ENCODE measurements around the gene SLC26A11. TPM values are rescaled to one million over a fixed set of nuclear protein-coding genes. Genes with fewer than 3 reads are reported as not detected.
"Not testable (repeated sequence)": the region's sequence is repeated elsewhere in the genome, so short reads cannot be mapped to it uniquely, and the experiment has no call there.

SLC26A11 gene
- total RNA-seq, 1 donor from 2014 or later: 26.6 TPM

GRCh38 chr17:80259457-80260068 is 39.3 kb downstream of the SLC26A11 start:
- DNase-seq (ENCODE audit: extremely low read depth, low read depth, low spot score): no peak

- no peak for DNase-seq (ENCODE audit: extremely low read depth, low read depth, low spot score)
Observed at GRCh38 chr17:80260069-80260535, 39.9 kb downstream of the SLC26A11 start.

GRCh38 chr17:80260791-80261158 is 40.5 kb downstream of the SLC26A11 start, which contains the start of gene RNF213:
Gene RNF213 (plus strand): TSS chr17:80260852. CDS start chr17:80263682, 2,830 bp downstream.
- no peak for DNase-seq (ENCODE audit: extremely low read depth, low read depth, low spot score)

GRCh38 chr17:80261159-80261894 is 41.1 kb downstream of the SLC26A11 start:
- DNase-seq (ENCODE audit: extremely low read depth, low read depth, low spot score): no peak

- DNase-seq (ENCODE audit: extremely low read depth, low read depth, low spot score): no peak
Observed at GRCh38 chr17:80261895-80262279, 41.7 kb downstream of the SLC26A11 start.

GRCh38 chr17:80262291-80262690 is 42.1 kb downstream of the SLC26A11 start:
- DNase-seq (ENCODE audit: extremely low read depth, low read depth, low spot score): no peak

GRCh38 chr17:80262775-80263244 is 42.6 kb downstream of the SLC26A11 start:
- DNase-seq (ENCODE audit: extremely low read depth, low read depth, low spot score): no peak

- peak; percentile 60 for DNase-seq (ENCODE audit: extremely low read depth, low read depth, low spot score)
Observed at GRCh38 chr17:80263253-80264204, 43.3 kb downstream of the SLC26A11 start.

- DNase-seq (ENCODE audit: extremely low read depth, low read depth, low spot score): no peak
Observed at GRCh38 chr17:80264205-80265075, 44.2 kb downstream of the SLC26A11 start.

- DNase-seq (ENCODE audit: extremely low read depth, low read depth, low spot score): no peak
Observed at GRCh38 chr17:80265205-80266068, 45.2 kb downstream of the SLC26A11 start.

- DNase-seq (ENCODE audit: extremely low read depth, low read depth, low spot score): no peak
Observed at GRCh38 chr17:80267391-80267790, 47.2 kb downstream of the SLC26A11 start.

- no peak for DNase-seq (ENCODE audit: extremely low read depth, low read depth, low spot score)
Observed at GRCh38 chr17:80268427-80268826, 48.2 kb downstream of the SLC26A11 start.

GRCh38 chr17:80269405-80269807 is 49.2 kb downstream of the SLC26A11 start:
- no peak for DNase-seq (ENCODE audit: extremely low read depth, low read depth, low spot score)

- DNase-seq (ENCODE audit: extremely low read depth, low read depth, low spot score): no peak
Observed at GRCh38 chr17:80270104-80270503, 49.9 kb downstream of the SLC26A11 start.

GRCh38 chr17:80270836-80271235 is 50.6 kb downstream of the SLC26A11 start:
- DNase-seq (ENCODE audit: extremely low read depth, low read depth, low spot score): no peak

- DNase-seq (ENCODE audit: extremely low read depth, low read depth, low spot score): no peak
Observed at GRCh38 chr17:80272366-80272765, 52.1 kb downstream of the SLC26A11 start.

- no peak for DNase-seq (ENCODE audit: extremely low read depth, low read depth, low spot score)
Observed at GRCh38 chr17:80274331-80274730, 54.1 kb downstream of the SLC26A11 start.

- DNase-seq (ENCODE audit: extremely low read depth, low read depth, low spot score): no peak
Observed at GRCh38 chr17:80274871-80275449, 54.7 kb downstream of the SLC26A11 start.

GRCh38 chr17:80275857-80276256 is 55.6 kb downstream of the SLC26A11 start:
- DNase-seq (ENCODE audit: extremely low read depth, low read depth, low spot score): not testable (repeated sequence)
